Glomerular visceral epithelial cell (primary cell): ENCODE measurements around the gene LRCH1.

Experiments used
- DNase-seq: peaks from one replicate; pipeline ENCODE4 v3.0.0-alpha.2; 2016; ENCODE audit errors: extremely low spot score

Gene LRCH1

GRCh38 chr13:46562152-46562551 lies 9.2 kb downstream of the LRCH1 start:
- DNase-seq, result no peak

GRCh38 chr13:46562581-46562980 lies 9.6 kb downstream of the LRCH1 start:
- DNase-seq, result no peak

- no peak for DNase-seq
These were observed 13.1 kb downstream of the LRCH1 start for GRCh38 chr13:46565808-46566750.

- no peak for DNase-seq
These were observed 14.7 kb downstream of the LRCH1 start for GRCh38 chr13:46567671-46568070.

- no peak for DNase-seq
These were observed 16.5 kb downstream of the LRCH1 start for GRCh38 chr13:46569456-46569855.

- no peak for DNase-seq
These were observed 17.3 kb downstream of the LRCH1 start for GRCh38 chr13:46570273-46570672.

GRCh38 chr13:46571189-46571908 lies 18.4 kb downstream of the LRCH1 start:
- DNase-seq, result peak; percentile 32

GRCh38 chr13:46571909-46572595 lies 19.1 kb downstream of the LRCH1 start:
- DNase-seq, result no peak

- DNase-seq, result no peak
These were observed 19.9 kb downstream of the LRCH1 start for GRCh38 chr13:46572752-46573431.

GRCh38 chr13:46575301-46575771 lies 22.4 kb downstream of the LRCH1 start:
- DNase-seq, result peak; percentile 27

- peak; percentile 85 for DNase-seq
These were observed 22.9 kb downstream of the LRCH1 start for GRCh38 chr13:46575818-46576221.

GRCh38 chr13:46576762-46577161 lies 23.8 kb downstream of the LRCH1 start:
- no peak for DNase-seq

GRCh38 chr13:46577696-46578589 lies 25.0 kb downstream of the LRCH1 start:
- no peak for DNase-seq

GRCh38 chr13:46578590-46578975 lies 25.6 kb downstream of the LRCH1 start:
- DNase-seq, result no peak

- no peak for DNase-seq
These were observed 27.4 kb downstream of the LRCH1 start for GRCh38 chr13:46580362-46580839.

- no peak for DNase-seq
These were observed 29.2 kb downstream of the LRCH1 start for GRCh38 chr13:46582190-46582589.

- peak; percentile 77 for DNase-seq
These were observed 34.0 kb downstream of the LRCH1 start for GRCh38 chr13:46586751-46587514.

GRCh38 chr13:46587807-46588418 lies 34.9 kb downstream of the LRCH1 start:
- no peak for DNase-seq

- DNase-seq, result no peak
These were observed 39.4 kb downstream of the LRCH1 start for GRCh38 chr13:46592385-46592784.
